Measurements from ENCODE around the gene SHROOM3. TPM values are rescaled to one million over a fixed set of nuclear protein-coding genes. Genes with fewer than 3 reads are reported as not detected.

Gene SHROOM3
- total and polyA plus RNA-seq, 10 donors = 0.37 to 23.9 (median 8.3) TPM

DNA sequence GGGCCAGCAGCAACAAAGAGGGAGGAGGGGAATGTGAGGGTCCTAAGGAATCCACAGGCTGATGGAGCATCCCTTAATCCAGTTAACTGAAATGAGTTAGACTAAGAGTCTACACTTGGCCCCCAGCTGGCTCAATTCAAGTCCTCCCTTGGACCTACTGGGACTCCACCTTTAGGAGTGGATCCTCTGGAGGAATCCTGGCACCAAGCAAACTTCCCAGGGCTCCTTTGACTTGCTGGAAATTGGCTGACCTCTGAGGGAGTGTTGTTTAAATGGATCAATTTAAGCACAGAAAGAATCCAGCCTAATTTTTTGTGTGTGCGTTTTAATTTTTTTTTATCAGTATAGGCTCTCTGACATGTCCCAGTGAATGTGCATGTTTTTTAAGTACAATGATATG is 114.7 kb downstream of the SHROOM3 start:
- peaks cover 0 to 10% (median 0%) of the 10 kb centered on the region in 6 donors for H3K4me1 ChIP-seq
- no peaks in the 10 kb centered on the region for H3K27me3 ChIP-seq (replicated peaks in 1 of 7)
- H3K27ac ChIP-seq = no peak overlapping the region
- no peaks in the 10 kb centered on the region for H3K36me3 ChIP-seq
- intact Hi-C loops (cut with DNase I; ENCODE audit: low total_unique reads) = no loop called here
- DNase-seq = no peak
- WGBS, 5 donors = 78 to 92% (median 87%) methylated on average over 1 of the region's 1 CpG
- H3K9me3 ChIP-seq = no peaks in the 10 kb centered on the region
- H3K4me3 ChIP-seq = no peak overlapping the region
- TF ChIP-seq, protein P1, sequence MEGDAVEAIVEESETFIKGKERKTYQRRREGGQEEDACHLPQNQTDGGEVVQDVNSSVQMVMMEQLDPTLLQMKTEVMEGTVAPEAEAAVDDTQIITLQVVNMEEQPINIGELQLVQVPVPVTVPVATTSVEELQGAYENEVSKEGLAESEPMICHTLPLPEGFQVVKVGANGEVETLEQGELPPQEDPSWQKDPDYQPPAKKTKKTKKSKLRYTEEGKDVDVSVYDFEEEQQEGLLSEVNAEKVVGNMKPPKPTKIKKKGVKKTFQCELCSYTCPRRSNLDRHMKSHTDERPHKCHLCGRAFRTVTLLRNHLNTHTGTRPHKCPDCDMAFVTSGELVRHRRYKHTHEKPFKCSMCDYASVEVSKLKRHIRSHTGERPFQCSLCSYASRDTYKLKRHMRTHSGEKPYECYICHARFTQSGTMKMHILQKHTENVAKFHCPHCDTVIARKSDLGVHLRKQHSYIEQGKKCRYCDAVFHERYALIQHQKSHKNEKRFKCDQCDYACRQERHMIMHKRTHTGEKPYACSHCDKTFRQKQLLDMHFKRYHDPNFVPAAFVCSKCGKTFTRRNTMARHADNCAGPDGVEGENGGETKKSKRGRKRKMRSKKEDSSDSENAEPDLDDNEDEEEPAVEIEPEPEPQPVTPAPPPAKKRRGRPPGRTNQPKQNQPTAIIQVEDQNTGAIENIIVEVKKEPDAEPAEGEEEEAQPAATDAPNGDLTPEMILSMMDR (IDR thresholded peaks at IDR 0.05 in 8 of 11, conservative IDR thresholded peaks at IDR 0.05 in 3 of 11) = no peak
- TF ChIP-seq POLR2A (IDR thresholded peaks at IDR 0.05) (no peak), POLR2AphosphoS5 (IDR thresholded peaks at IDR 0.05) (no peak)

DNA sequence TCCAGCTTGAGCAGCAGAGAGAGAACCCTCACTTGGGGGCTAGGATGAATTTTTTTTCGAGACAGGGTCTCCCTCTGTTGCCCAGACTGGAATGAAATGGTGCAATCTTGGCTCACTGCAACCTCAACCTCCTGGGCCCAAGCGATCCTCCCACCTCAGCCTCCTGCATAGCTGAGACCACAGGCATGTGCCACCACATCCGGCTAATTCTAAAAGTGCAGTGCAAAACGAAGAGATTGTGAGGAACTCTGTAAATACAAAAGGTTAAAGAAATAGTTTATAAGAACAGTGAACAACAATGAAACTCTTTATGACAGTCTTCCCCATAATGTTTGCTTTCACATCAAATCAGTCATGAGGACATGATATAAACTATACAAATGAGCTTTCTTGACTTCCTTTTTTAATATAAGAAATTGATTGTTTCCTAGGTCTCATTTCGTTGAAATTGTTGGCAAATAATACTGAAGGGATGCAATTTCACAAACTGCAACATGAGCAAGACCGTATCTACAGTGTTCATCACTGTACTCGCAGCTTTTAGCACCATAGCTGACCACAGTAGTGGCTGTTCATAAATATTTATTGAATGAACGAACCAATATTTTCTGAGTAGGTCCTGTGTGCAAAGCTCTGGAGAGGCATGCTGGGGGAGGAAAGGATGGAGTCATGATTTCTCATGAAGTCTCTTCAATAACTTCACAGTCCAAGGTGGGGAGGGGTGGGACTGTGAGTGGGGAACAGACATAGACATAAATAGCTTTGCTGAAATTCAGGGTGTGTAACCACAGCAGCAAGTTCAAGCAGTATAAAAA is 116.1 kb downstream of the SHROOM3 start:
- Histone ChIP-seq H3K4me1 (peaks cover 0 to 10% (median 0%) of the 10 kb centered on the region in 6 donors), H3K27ac (no peak overlapping the region), H3K36me3 (no peaks in the 10 kb centered on the region), H3K4me3 (no peak overlapping the region), H3K27me3 (replicated peaks in 1 of 7) (no peaks in the 10 kb centered on the region), H3K9me3 (no peaks in the 10 kb centered on the region)
- TF ChIP-seq POLR2AphosphoS5 (IDR thresholded peaks at IDR 0.05) = no peak
- TF ChIP-seq, protein P1 (IDR thresholded peaks at IDR 0.05 in 8 of 11, conservative IDR thresholded peaks at IDR 0.05 in 3 of 11) = no peak
- TF ChIP-seq POLR2A (IDR thresholded peaks at IDR 0.05) = no peak
- intact Hi-C loops (cut with DNase I; ENCODE audit: low total_unique reads) = no loop called here
- WGBS, 5 donors = 74 to 81% (median 75%) methylated on average over 8 of the region's 8 CpGs
- no peak for DNase-seq

DNA sequence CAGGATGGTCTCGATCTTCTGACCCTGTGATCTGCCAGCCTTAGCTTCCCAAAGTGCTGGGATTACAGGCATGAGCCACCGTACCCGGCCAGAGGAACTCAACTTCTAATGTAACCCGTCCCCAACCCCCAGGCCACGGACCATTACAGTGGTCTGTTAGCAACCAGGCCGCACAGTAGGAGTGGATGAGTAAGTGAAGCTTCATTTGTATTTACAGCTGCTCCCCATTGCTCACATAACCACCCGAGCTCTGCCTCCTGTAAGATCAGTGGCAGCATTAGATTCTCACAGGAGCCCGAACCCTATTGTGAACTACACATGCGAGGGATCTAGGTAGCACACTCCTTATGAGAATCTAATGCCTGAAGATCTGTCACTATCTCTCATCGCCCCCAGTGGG is 119.6 kb downstream of the SHROOM3 start:
- Histone ChIP-seq H3K9me3 (no peaks in the 10 kb centered on the region), H3K27ac (no peak overlapping the region), H3K4me1 (no peaks in the 10 kb centered on the region), H3K36me3 (no peaks in the 10 kb centered on the region), H3K27me3 (replicated peaks in 1 of 7) (peaks cover 0 to under 1% (median 0%) of the 10 kb centered on the region in 7 donors), H3K4me3 (no peak overlapping the region)
- DNase-seq = no peak
- 90 to 97% (median 93%) methylated on average over 10 of the region's 10 CpGs for WGBS, 5 donors
- no peak for TF ChIP-seq POLR2AphosphoS5 (IDR thresholded peaks at IDR 0.05)
- TF ChIP-seq, protein P1 (IDR thresholded peaks at IDR 0.05 in 8 of 11, conservative IDR thresholded peaks at IDR 0.05 in 3 of 11) = no peak
- TF ChIP-seq POLR2A (IDR thresholded peaks at IDR 0.05) = no peak
- intact Hi-C loops (cut with DNase I; ENCODE audit: low total_unique reads) = no loop called here

DNA sequence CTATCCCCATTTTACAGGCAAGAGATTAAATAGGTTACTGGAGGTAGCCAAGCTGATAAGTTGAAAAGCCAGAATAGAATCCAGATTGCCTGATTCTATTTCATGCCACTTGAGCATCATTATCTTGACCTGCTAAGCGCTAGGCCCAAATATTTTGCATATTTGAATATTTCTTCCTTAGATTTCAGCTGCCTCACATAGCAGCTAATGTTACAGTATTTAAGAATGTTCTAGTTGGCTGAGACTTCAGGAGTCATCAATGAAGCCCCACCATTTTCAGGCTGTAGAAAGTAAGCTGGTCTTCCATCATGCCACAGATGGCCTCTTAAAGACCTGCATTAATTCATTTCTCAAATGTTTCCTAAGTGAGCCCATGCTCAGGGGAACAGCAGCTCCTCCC is 121.4 kb downstream of the SHROOM3 start:
- no peak overlapping the region for H3K27ac ChIP-seq
- intact Hi-C loops (cut with DNase I; ENCODE audit: low total_unique reads) = no loop called here
- no peak overlapping the region for H3K4me3 ChIP-seq
- no peaks in the 10 kb centered on the region for H3K4me1 ChIP-seq
- no peaks in the 10 kb centered on the region for H3K36me3 ChIP-seq
- DNase-seq = no peak
- TF ChIP-seq POLR2A (IDR thresholded peaks at IDR 0.05) (no peak), POLR2AphosphoS5 (IDR thresholded peaks at IDR 0.05) (no peak)
- TF ChIP-seq, protein P1 (IDR thresholded peaks at IDR 0.05 in 8 of 11, conservative IDR thresholded peaks at IDR 0.05 in 3 of 11) = no peak
- H3K27me3 ChIP-seq (replicated peaks in 1 of 7) = peaks cover 0 to 5% (median 0%) of the 10 kb centered on the region in 7 donors
- WGBS, 5 donors = 80 to 95% (median 90%) methylated on average over 1 of the region's 1 CpG
- H3K9me3 ChIP-seq = no peaks in the 10 kb centered on the region
